Endothelial cell of umbilical vein (primary cell): ENCODE data around the gene RIC1. TPM values are rescaled to one million over a fixed set of nuclear protein-coding genes. Genes with fewer than 3 reads are reported as not detected.

Source experiments
- BruUV-seq: library from RNA; stranded (reverse); fragments of 400-500 nt; replicated peaks from 2 replicates; lab custom pipeline; 2021; lab: Mats Ljungman, UMichigan
- CTCF ChIA-PET: fragments of 300-600, 350-600 bp; sonication (Branson Sonifier 250); formaldehyde crosslinking; loops from one replicate; lab custom pipeline; 2021; ENCODE audit warnings: antibody characterized with exemption, inconsistent platforms; lab: Charles Lee
- POLR2A ChIA-PET: fragments of 300-600, 350-600 bp; sonication (Branson Sonifier 250); formaldehyde crosslinking; loops from one replicate; lab custom pipeline; 2021; ENCODE audit warnings: antibody characterized with exemption, inconsistent platforms; lab: Charles Lee
- DNase-seq: peaks from one replicate; pipeline ENCODE4 v3.0.0-alpha.2; 2011; ENCODE audit warnings: low read depth, low spot score
- FAIRE-seq: peaks from 2 replicates; lab custom pipeline; 2011; peaks lifted over from hg19 to GRCh38; lab: Jason Lieb, UNC
- H2AFZ ChIP-seq: 2 replicates; pipeline ENCODE4 v1.6.0; 2012; ENCODE audit warnings: low read depth, low read length, control low read depth, inconsistent platforms
- H3K27ac ChIP-seq: 2 replicates; pipeline ENCODE4 v1.5.1; 2011; ENCODE audit warnings: low read depth, mild to moderate bottlenecking, control low read depth, low read length, moderate library complexity; ENCODE audit not compliant: insufficient read depth
- H3K27me3 ChIP-seq, 2 experiments: 2 replicates each; pipeline versions ENCODE4 v1.6.0 to v1.6.1; 2011; ENCODE audit warnings: low read length in 2 of 2, mixed read lengths in 1 of 2; ENCODE audit not compliant: control insufficient read depth in 2 of 2, insufficient read depth in 2 of 2
- H3K36me3 ChIP-seq, 2 experiments: 2 replicates in 1 of 2; 3 replicates in 1 of 2; pipeline ENCODE4 v1.5.1; 2011; ENCODE audit warnings: low read length in 2 of 2, mild to moderate bottlenecking in 1 of 2, moderate library complexity in 1 of 2; ENCODE audit not compliant: control insufficient read depth in 2 of 2, insufficient read depth in 2 of 2; ENCODE audit errors: extremely low read depth in 1 of 2
- H3K4me1 ChIP-seq: 3 replicates; pipeline ENCODE4 v1.5.1; 2011; ENCODE audit warnings: mild to moderate bottlenecking, low read length; ENCODE audit not compliant: control insufficient read depth, insufficient read depth; ENCODE audit errors: extremely low read depth
- H3K4me2 ChIP-seq: 2 replicates; pipeline ENCODE4 v1.6.1; 2011; ENCODE audit warnings: low read length, control low read depth, mixed read lengths; ENCODE audit not compliant: insufficient read depth
- H3K4me3 ChIP-seq, 3 experiments: fragments of 200-600 bp in 1 of 3; sonication (generic), shearing (Covaris generic) in 1 of 3; replicated peaks in 1 of 3; 2 replicates each; pipeline ENCODE4 v1.5.1; 2011 to 2016; ENCODE audit warnings: control low read depth in 3 of 3, low read length in 3 of 3, mild to moderate bottlenecking in 2 of 3, inconsistent platforms in 1 of 3, low read depth in 1 of 3, moderate library complexity in 1 of 3; ENCODE audit not compliant: insufficient read depth in 1 of 3
- H3K79me2 ChIP-seq: 2 replicates; pipeline ENCODE4 v1.6.0; 2012; ENCODE audit warnings: low read length, inconsistent platforms; ENCODE audit not compliant: control insufficient read depth, insufficient read depth
- H3K9ac ChIP-seq: replicated peaks from 2 replicates; pipeline ENCODE3; 2011; ENCODE audit warnings: low read length, control low read depth; ENCODE audit not compliant: insufficient read depth; ENCODE audit errors: extremely low read depth
- H3K9me1 ChIP-seq: replicated peaks from 3 replicates; pipeline ENCODE4 v1.6.0; 2011; ENCODE audit warnings: mild to moderate bottlenecking, low read length; ENCODE audit not compliant: control insufficient read depth, insufficient read depth; ENCODE audit errors: extremely low read depth
- H3K9me3 ChIP-seq: replicated peaks from 2 replicates; pipeline ENCODE4 v1.5.1; 2012; ENCODE audit warnings: low read length, inconsistent platforms; ENCODE audit not compliant: control insufficient read depth, insufficient read depth
- H4K20me1 ChIP-seq: replicated peaks from 2 replicates; pipeline ENCODE3; 2011; ENCODE audit warnings: mild to moderate bottlenecking, low read length; ENCODE audit not compliant: control insufficient read depth, insufficient read depth; ENCODE audit errors: extremely low read depth
- EZH2 ChIP-seq: IDR thresholded peaks from 2 replicates; pipeline ENCODE4 v1.6.1; 2012; ENCODE audit warnings: borderline replicate concordance, low read depth, mild to moderate bottlenecking, moderate library complexity, low read length, inconsistent platforms; ENCODE audit not compliant: severe bottlenecking
- FOS ChIP-seq: IDR thresholded peaks from 2 replicates; pipeline ENCODE4 v1.6.1; 2011; ENCODE audit warnings: mild to moderate bottlenecking, low read length, moderate library complexity, borderline replicate concordance; ENCODE audit not compliant: insufficient read depth
- GATA2 ChIP-seq: IDR thresholded peaks from 2 replicates; pipeline ENCODE4 v1.7.0; 2011; ENCODE audit warnings: low read depth, mild to moderate bottlenecking, moderate library complexity, mixed read lengths, low read length; ENCODE audit not compliant: insufficient read length, insufficient read depth
- JUN ChIP-seq: IDR thresholded peaks from 2 replicates; pipeline ENCODE4 v1.6.1; 2011; ENCODE audit warnings: borderline replicate concordance, low read depth; ENCODE audit not compliant: insufficient read length, insufficient read depth
- MYC ChIP-seq: IDR thresholded peaks from one replicate; pipeline ENCODE4 v1.6.1; 2011; ENCODE audit warnings: mild to moderate bottlenecking, low read depth, low read length
- POLR2A ChIP-seq: IDR thresholded peaks from 2 replicates; pipeline ENCODE4 v1.6.1; 2012; ENCODE audit warnings: low read depth, mild to moderate bottlenecking, control low read depth, low read length
- POLR2AphosphoS5 ChIP-seq: IDR thresholded peaks from 2 replicates; pipeline ENCODE4 v1.6.1; 2012; ENCODE audit warnings: low read depth, mild to moderate bottlenecking, control low read depth, low read length, moderate library complexity; ENCODE audit not compliant: insufficient read depth
- dilution Hi-C: fragments of 300-500 bp; cut with MboI; formaldehyde crosslinking; loops from one replicate; pipeline ENCODE4 v1.15.0; 2019; ENCODE audit warnings: low sequenced_read_pairs; ENCODE audit not compliant: extremely low pct_ligation_motif_present
- intact Hi-C: fragments of 100-400 bp; cut with micrococcal nuclease; formaldehyde crosslinking; loops from one replicate; pipeline ENCODE4 v1.10.0; 2022
- polyA plus RNA-seq, 4 experiments: library from polyadenylated mRNA; depleted of rRNA in 3 of 4; stranded (reverse) in 3 of 4; unstranded in 1 of 4; fragments of >200 nt; gene quantifications; 2 replicates each; pipeline versions ENCODE4 v1.2.1 to v1.2.3, GENCODE V29; 2011 to 2012; ENCODE audit warnings: missing spikeins in 1 of 4
- total RNA-seq: library from RNA; stranded (reverse); gene quantifications from 2 replicates; pipeline ENCODE4 v1.2.3, GENCODE V29; 2021
- TF ChIP-seq, protein P1 (sequence below): IDR thresholded peaks from 2 replicates; pipeline ENCODE4 v1.6.1; 2011; ENCODE audit not compliant: insufficient read depth, insufficient read length
- TF ChIP-seq, protein P2 (sequence below), 2 donors: IDR thresholded peaks; 1 replicate in 1 of 2; 2 replicates in 1 of 2; pipeline ENCODE4 v1.5.1; 2011; ENCODE audit warnings: low read length in 2 of 2, mild to moderate bottlenecking in 2 of 2, moderate library complexity in 2 of 2, control low read depth in 1 of 2, inconsistent platforms in 1 of 2, low read depth in 1 of 2; ENCODE audit not compliant: insufficient read depth in 1 of 2; ENCODE audit errors: extremely low read depth in 1 of 2

Gene RIC1
- total and polyA plus RNA-seq, 2 donors (not counting 3 experiments of a cell fraction or from before 2014, with no cell fraction given), result 14.0 to 23.5 TPM

DNA sequence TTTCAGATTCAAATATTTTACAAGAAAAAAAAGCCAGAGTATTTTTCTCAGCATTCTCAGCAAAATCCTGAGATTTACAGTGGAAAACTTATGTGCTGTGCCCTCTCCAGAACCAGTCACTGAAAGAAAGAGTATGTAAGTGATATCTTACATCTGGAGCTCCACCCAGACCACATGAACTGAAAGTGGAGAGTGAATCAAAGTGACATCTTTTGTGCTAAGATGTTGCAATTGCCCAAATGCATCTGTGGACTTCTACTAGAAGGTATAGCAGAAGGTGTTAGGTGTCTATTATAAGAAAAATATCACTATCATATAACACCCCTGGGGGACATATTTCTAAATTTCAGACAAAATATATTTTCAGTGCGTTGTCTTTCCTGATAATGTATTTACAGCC, 49.0 kb upstream of the RIC1 start:
- ChIA-PET CTCF (interaction anchor here (1.7 kb wide), 1 partner anchor 130 kb away, joined by 5 read pairs; the partner anchor contains the start of gene CD274), POLR2A (no interaction called here)
- Histone ChIP-seq H3K36me3 (no peaks in the 10 kb centered on the region), H4K20me1 (no peaks in the 10 kb centered on the region), H3K4me2 (no peak overlapping the region), H3K4me1 (peaks cover 19% of the 10 kb centered on the region), H3K4me3 (no peak overlapping the region), H3K27ac (no peak overlapping the region), H3K9me3 (no peaks in the 10 kb centered on the region), H2AFZ (no peak overlapping the region), H3K9me1 (no peaks in the 10 kb centered on the region), H3K79me2 (no peaks in the 10 kb centered on the region), H3K9ac (no peak overlapping the region), H3K27me3 (no peaks in the 10 kb centered on the region)
- FAIRE-seq, result no peak
- intact Hi-C loops, result no loop called here
- TF ChIP-seq, protein P1, sequence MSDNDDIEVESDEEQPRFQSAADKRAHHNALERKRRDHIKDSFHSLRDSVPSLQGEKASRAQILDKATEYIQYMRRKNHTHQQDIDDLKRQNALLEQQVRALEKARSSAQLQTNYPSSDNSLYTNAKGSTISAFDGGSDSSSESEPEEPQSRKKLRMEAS, result no peak
- TF ChIP-seq, protein P2, sequence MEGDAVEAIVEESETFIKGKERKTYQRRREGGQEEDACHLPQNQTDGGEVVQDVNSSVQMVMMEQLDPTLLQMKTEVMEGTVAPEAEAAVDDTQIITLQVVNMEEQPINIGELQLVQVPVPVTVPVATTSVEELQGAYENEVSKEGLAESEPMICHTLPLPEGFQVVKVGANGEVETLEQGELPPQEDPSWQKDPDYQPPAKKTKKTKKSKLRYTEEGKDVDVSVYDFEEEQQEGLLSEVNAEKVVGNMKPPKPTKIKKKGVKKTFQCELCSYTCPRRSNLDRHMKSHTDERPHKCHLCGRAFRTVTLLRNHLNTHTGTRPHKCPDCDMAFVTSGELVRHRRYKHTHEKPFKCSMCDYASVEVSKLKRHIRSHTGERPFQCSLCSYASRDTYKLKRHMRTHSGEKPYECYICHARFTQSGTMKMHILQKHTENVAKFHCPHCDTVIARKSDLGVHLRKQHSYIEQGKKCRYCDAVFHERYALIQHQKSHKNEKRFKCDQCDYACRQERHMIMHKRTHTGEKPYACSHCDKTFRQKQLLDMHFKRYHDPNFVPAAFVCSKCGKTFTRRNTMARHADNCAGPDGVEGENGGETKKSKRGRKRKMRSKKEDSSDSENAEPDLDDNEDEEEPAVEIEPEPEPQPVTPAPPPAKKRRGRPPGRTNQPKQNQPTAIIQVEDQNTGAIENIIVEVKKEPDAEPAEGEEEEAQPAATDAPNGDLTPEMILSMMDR (IDR thresholded peaks at IDR 0.05; ENCODE audit: extremely low read depth in 1 of 2, insufficient read depth in 1 of 2, low read depth in 1 of 2, low read length in 2 of 2), result no peak
- no peak for TF ChIP-seq JUN
- no peak for TF ChIP-seq GATA2
- TF ChIP-seq POLR2AphosphoS5, result no peak
- TF ChIP-seq POLR2A, result no peak
- TF ChIP-seq FOS, result no peak
- TF ChIP-seq MYC, result no peak
- TF ChIP-seq EZH2, result no peak
- BruUV-seq, result no TSS peak
- dilution Hi-C loops, result no loop called here
- DNase-seq, result no peak
